ENCODE data around the gene FARS2. TPM values are rescaled to one million over a fixed set of nuclear protein-coding genes. Genes with fewer than 3 reads are reported as not detected.

Gene FARS2
- total RNA-seq, 1 experiment from 2014 or later: 15.0 TPM

DNA sequence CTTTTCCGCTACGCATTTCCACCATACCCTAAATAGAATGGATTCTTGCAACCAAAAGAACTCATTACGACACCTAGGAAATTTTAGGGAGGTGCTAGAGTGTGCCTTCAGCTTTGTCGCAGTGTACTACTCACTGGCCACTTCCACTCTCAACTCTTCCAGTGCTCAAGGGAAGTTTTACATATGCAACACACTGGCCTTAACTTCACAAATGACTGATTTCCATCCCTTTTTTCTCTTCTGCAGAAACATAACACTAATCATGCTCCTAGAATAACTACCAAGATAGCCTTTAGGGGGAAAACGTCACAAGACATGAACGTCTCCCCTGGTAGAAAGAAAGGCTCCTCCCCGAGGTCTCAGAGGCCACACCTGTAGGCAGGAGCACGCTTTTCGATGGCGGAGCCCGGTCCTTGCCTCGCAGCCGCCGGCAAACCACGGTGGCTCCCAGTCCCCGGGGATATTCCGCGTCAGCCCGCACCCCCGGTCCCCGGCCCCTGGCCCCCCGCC, 1.1 kb upstream of the FARS2 start (continued):
- no peak for TF ChIP-seq ZNF281 (CRISPR knock-in tag; IDR thresholded peaks at IDR 0.05)
- TF ChIP-seq JAZF1 (CRISPR knock-in tag; IDR thresholded peaks at IDR 0.05): no peak

- Mint-ChIP-seq H3K36me3 (peaks cover 11% of the 10 kb centered on the region), H3K4me1 (peaks cover 6% of the 10 kb centered on the region), H3K27me3 (ENCODE audit: low read depth) (no peaks in the 10 kb centered on the region), H3K9me3 (peaks cover 6% of the 10 kb centered on the region), H3K4me3 (peak overlapping the region; percentile 88), H3K27ac (peak overlapping the region; percentile 98)
- CTCF ChIA-PET: interaction anchor here (0.6 to 1.5 kb wide), 5 partner anchors 22 to 118 kb away, joined by 3 to 5 read pairs (median 4); no protein-coding TSS in a partner anchor
- no peak for ATAC-seq
- POLR2A ChIA-PET: no interaction called here
- TF ChIP-seq ELF4 (CRISPR knock-in tag; IDR thresholded peaks at IDR 0.05; ENCODE audit: low read depth): no peak
- TF ChIP-seq NFE2L1 (CRISPR knock-in tag; IDR thresholded peaks at IDR 0.05): no peak
- TF ChIP-seq ARID4B (CRISPR knock-in tag; IDR thresholded peaks at IDR 0.05; ENCODE audit: borderline replicate concordance): no peak
- TF ChIP-seq, protein P1, sequence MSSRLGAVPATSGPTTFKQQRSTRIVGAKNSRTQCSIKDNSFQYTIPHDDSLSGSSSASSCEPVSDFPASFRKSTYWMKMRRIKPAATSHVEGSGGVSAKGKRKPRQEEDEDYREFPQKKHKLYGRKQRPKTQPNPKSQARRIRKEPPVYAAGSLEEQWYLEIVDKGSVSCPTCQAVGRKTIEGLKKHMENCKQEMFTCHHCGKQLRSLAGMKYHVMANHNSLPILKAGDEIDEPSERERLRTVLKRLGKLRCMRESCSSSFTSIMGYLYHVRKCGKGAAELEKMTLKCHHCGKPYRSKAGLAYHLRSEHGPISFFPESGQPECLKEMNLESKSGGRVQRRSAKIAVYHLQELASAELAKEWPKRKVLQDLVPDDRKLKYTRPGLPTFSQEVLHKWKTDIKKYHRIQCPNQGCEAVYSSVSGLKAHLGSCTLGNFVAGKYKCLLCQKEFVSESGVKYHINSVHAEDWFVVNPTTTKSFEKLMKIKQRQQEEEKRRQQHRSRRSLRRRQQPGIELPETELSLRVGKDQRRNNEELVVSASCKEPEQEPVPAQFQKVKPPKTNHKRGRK (CRISPR knock-in tag; IDR thresholded peaks at IDR 0.05; ENCODE audit: borderline replicate concordance): no peak
- TF ChIP-seq, protein P2, sequence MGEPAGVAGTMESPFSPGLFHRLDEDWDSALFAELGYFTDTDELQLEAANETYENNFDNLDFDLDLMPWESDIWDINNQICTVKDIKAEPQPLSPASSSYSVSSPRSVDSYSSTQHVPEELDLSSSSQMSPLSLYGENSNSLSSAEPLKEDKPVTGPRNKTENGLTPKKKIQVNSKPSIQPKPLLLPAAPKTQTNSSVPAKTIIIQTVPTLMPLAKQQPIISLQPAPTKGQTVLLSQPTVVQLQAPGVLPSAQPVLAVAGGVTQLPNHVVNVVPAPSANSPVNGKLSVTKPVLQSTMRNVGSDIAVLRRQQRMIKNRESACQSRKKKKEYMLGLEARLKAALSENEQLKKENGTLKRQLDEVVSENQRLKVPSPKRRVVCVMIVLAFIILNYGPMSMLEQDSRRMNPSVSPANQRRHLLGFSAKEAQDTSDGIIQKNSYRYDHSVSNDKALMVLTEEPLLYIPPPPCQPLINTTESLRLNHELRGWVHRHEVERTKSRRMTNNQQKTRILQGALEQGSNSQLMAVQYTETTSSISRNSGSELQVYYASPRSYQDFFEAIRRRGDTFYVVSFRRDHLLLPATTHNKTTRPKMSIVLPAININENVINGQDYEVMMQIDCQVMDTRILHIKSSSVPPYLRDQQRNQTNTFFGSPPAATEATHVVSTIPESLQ (CRISPR knock-in tag; IDR thresholded peaks at IDR 0.05): no peak
- TF ChIP-seq, protein P3, sequence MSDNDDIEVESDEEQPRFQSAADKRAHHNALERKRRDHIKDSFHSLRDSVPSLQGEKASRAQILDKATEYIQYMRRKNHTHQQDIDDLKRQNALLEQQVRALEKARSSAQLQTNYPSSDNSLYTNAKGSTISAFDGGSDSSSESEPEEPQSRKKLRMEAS (CRISPR knock-in tag; IDR thresholded peaks at IDR 0.05): peak; percentile 37; the same call in 1 of the 2 replicates
- TF ChIP-seq, protein P4, sequence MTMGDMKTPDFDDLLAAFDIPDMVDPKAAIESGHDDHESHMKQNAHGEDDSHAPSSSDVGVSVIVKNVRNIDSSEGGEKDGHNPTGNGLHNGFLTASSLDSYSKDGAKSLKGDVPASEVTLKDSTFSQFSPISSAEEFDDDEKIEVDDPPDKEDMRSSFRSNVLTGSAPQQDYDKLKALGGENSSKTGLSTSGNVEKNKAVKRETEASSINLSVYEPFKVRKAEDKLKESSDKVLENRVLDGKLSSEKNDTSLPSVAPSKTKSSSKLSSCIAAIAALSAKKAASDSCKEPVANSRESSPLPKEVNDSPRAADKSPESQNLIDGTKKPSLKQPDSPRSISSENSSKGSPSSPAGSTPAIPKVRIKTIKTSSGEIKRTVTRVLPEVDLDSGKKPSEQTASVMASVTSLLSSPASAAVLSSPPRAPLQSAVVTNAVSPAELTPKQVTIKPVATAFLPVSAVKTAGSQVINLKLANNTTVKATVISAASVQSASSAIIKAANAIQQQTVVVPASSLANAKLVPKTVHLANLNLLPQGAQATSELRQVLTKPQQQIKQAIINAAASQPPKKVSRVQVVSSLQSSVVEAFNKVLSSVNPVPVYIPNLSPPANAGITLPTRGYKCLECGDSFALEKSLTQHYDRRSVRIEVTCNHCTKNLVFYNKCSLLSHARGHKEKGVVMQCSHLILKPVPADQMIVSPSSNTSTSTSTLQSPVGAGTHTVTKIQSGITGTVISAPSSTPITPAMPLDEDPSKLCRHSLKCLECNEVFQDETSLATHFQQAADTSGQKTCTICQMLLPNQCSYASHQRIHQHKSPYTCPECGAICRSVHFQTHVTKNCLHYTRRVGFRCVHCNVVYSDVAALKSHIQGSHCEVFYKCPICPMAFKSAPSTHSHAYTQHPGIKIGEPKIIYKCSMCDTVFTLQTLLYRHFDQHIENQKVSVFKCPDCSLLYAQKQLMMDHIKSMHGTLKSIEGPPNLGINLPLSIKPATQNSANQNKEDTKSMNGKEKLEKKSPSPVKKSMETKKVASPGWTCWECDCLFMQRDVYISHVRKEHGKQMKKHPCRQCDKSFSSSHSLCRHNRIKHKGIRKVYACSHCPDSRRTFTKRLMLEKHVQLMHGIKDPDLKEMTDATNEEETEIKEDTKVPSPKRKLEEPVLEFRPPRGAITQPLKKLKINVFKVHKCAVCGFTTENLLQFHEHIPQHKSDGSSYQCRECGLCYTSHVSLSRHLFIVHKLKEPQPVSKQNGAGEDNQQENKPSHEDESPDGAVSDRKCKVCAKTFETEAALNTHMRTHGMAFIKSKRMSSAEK (CRISPR knock-in tag; IDR thresholded peaks at IDR 0.05; ENCODE audit: borderline replicate concordance): no peak
- DNase-seq (ENCODE audit: low spot score): no peak
Observed at GRCh38 chr6:5261545-5262109, 314 bp downstream of the FARS2 start.

Data from WTC11 (cell line).